A549 (cell line): ENCODE measurements around the gene CARNS1. TPM values are rescaled to one million over a fixed set of nuclear protein-coding genes. Genes with fewer than 3 reads are reported as not detected.

Source experiments
- ATAC-seq, 2 experiments: fragments of 200-7000 bp in 1 of 2; fragments of >200 bp in 1 of 2; cut with Nextera tagmentation in 1 of 2; cut with Tn5 transposase in 1 of 2; 3 replicates each; pipeline versions ENCODE4 v1.8.0 to v1.9.1; 2018 to 2020; ENCODE audit warnings: mild to moderate bottlenecking in 1 of 2, moderate library complexity in 1 of 2
- CTCF ChIA-PET: fragments of 300-600 bp; sonication (Branson Sonifier 250); formaldehyde crosslinking; extraction: SDS; loops from one replicate; lab custom pipeline; 2021; ENCODE audit warnings: antibody characterized with exemption, inconsistent platforms; lab: Yijun Ruan, JAX
- POLR2A ChIA-PET: fragments of 350-600 bp; formaldehyde crosslinking; extraction: SDS; loops from one replicate; lab custom pipeline; 2021; ENCODE audit warnings: antibody characterized with exemption, inconsistent platforms; lab: Yijun Ruan, JAX
- DNase-seq, 2 experiments: peaks; one replicate each; pipeline versions ENCODE4 v3.0.0 to v3.0.0-alpha.2; 2011 to 2016; ENCODE audit warnings: low read depth in 1 of 2, low spot score in 1 of 2
- FAIRE-seq: peaks from 2 replicates; lab custom pipeline; 2011; peaks lifted over from hg19 to GRCh38; lab: Jason Lieb, UNC
- H3K27ac ChIP-seq, 2 experiments: fragments of >200 bp; sonication (Bioruptor Twin); formaldehyde crosslinking; 3 replicates each; pipeline ENCODE4 v1.5.1; 2016 to 2017
- H3K4me1 ChIP-seq: fragments of >200 bp; sonication (Bioruptor Twin); formaldehyde crosslinking; 3 replicates; pipeline ENCODE4 v1.6.1; 2016
- H3K4me2 ChIP-seq: fragments of >200 bp; sonication (Bioruptor Twin); formaldehyde crosslinking; 3 replicates; pipeline ENCODE4 v1.6.1; 2016
- H3K4me3 ChIP-seq: fragments of >200 bp; sonication (Bioruptor Twin); formaldehyde crosslinking; 3 replicates; pipeline ENCODE4 v1.5.1; 2016
- H3K9me3 ChIP-seq: fragments of >200 bp; sonication (Bioruptor Twin); formaldehyde crosslinking; 3 replicates; pipeline ENCODE4 v1.6.1; 2016
- CBX8 ChIP-seq: fragments of 200-600 bp; sonication (generic); IDR thresholded peaks from 2 replicates; pipeline ENCODE4 v1.6.1; 2016
- CEBPB ChIP-seq, 2 experiments: fragments of >200 bp in 1 of 2; sonication (Bioruptor Twin) in 1 of 2; formaldehyde crosslinking in 1 of 2; IDR thresholded peaks; 2 replicates each; pipeline ENCODE4 v1.6.1; 2012 to 2016
- CHD4 ChIP-seq: fragments of 200-600 bp; sonication (generic); IDR thresholded peaks from 2 replicates; pipeline ENCODE4 v1.6.1; 2016; ENCODE audit warnings: antibody characterized with exemption, mild to moderate bottlenecking, borderline replicate concordance
- EP300 ChIP-seq, 2 experiments: fragments of >200 bp; sonication (Bioruptor Twin); formaldehyde crosslinking; IDR thresholded peaks; 2 replicates in 1 of 2; 3 replicates in 1 of 2; pipeline ENCODE4 v1.6.1; 2016 to 2017
- HDAC2 ChIP-seq: fragments of 200-600 bp; sonication (generic); IDR thresholded peaks from 2 replicates; pipeline ENCODE4 v1.6.1; 2016
- JUN ChIP-seq, 2 experiments: fragments of >200 bp; sonication (Bioruptor Twin); formaldehyde crosslinking; IDR thresholded peaks; 2 replicates in 1 of 2; 3 replicates in 1 of 2; pipeline ENCODE4 v1.6.1; 2016 to 2017
- MAFK ChIP-seq: fragments of 450-650 bp; IDR thresholded peaks from 2 replicates; pipeline ENCODE4 v1.6.1; 2014; ENCODE audit not compliant: partially characterized antibody
- MYC ChIP-seq: IDR thresholded peaks from 2 replicates; pipeline ENCODE4 v1.6.1; 2012; ENCODE audit warnings: mild to moderate bottlenecking, inconsistent platforms, low read length, improper control_type of control experiment, borderline replicate concordance
- NFE2L2 ChIP-seq: fragments of 150-350 bp; conservative IDR thresholded peaks from 2 replicates; pipeline ENCODE4 v1.6.1; 2014; ENCODE audit warnings: low read length
- PHF8 ChIP-seq: fragments of 200-600 bp; sonication (generic); IDR thresholded peaks from 2 replicates; pipeline ENCODE4 v1.6.1; 2016; ENCODE audit warnings: low read depth, mild to moderate bottlenecking, antibody characterized with exemption, moderate library complexity, borderline replicate concordance
- POLR2AphosphoS2 ChIP-seq: conservative IDR thresholded peaks from 2 replicates; pipeline ENCODE4 v1.6.1; 2012; ENCODE audit warnings: low read length, improper control_type of control experiment, inconsistent platforms
- RAD21 ChIP-seq, 2 experiments: fragments of >200 bp in 1 of 2; sonication (Bioruptor Twin) in 1 of 2; formaldehyde crosslinking in 1 of 2; IDR thresholded peaks in 1 of 2; conservative IDR thresholded peaks in 1 of 2; 2 replicates in 1 of 2; 3 replicates in 1 of 2; pipeline ENCODE4 v1.6.1; 2012 to 2018; ENCODE audit warnings: inconsistent platforms in 1 of 2
- RCOR1 ChIP-seq: fragments of 150-350 bp; IDR thresholded peaks from 2 replicates; pipeline ENCODE4 v1.6.1; 2014; ENCODE audit warnings: antibody characterized with exemption, low read length, low read depth
- RFX5 ChIP-seq: fragments of 450-650 bp; IDR thresholded peaks from 2 replicates; pipeline ENCODE4 v1.7.1; 2014; ENCODE audit warnings: antibody characterized with exemption, mild to moderate bottlenecking, moderate library complexity
- ZNF302 ChIP-seq: fragments of 250-450 bp; sonication (Bioruptor Pico); IDR thresholded peaks from 2 replicates; pipeline ENCODE4 v1.9.0; 2021; ENCODE audit warnings: inconsistent platforms, mild to moderate bottlenecking, moderate library complexity
- WGBS: methylation state at CpG from one replicate; pipeline ENCODE4 v1.1.6; 2017; ENCODE audit errors: missing lambda C conversion rate; 5-methylcytosine and 5-hydroxymethylcytosine counted together
- polyA plus RNA-seq, 4 experiments: library from polyadenylated mRNA; depleted of rRNA in 3 of 4; stranded (reverse); fragments of >200 nt; fragmentation: RNase III in 1 of 4; extraction: RNeasy Plus Mini Kit Qiagen cat#74134 plus additional on column Dnase treatment in 1 of 4; gene quantifications; 2 replicates in 3 of 4; 3 replicates in 1 of 4; pipeline ENCODE4 v1.2.3, GENCODE V29; 2011 to 2017
- TF ChIP-seq, protein P1 (sequence below): IDR thresholded peaks from 2 replicates; pipeline ENCODE4 v1.6.1; 2012
- TF ChIP-seq, protein P2 (sequence below): fragments of >200 bp; sonication (Bioruptor Twin); formaldehyde crosslinking; IDR thresholded peaks from 3 replicates; pipeline ENCODE4 v1.5.1; 2016
- TF ChIP-seq, protein P3 (sequence below): fragments of 200-600 bp; sonication (generic); IDR thresholded peaks from 2 replicates; pipeline ENCODE4 v1.6.1; 2016; ENCODE audit warnings: antibody characterized with exemption, mild to moderate bottlenecking, moderate library complexity
- TF ChIP-seq, protein P4 (sequence below): IDR thresholded peaks from 2 replicates; pipeline ENCODE4 v1.6.1; 2012; ENCODE audit warnings: low read depth, borderline replicate concordance

The CARNS1 gene
- polyA plus RNA-seq, 2 of the 4 experiments (the other 2 are of a cell fraction) = 0.08 to 0.10 TPM

DNA sequence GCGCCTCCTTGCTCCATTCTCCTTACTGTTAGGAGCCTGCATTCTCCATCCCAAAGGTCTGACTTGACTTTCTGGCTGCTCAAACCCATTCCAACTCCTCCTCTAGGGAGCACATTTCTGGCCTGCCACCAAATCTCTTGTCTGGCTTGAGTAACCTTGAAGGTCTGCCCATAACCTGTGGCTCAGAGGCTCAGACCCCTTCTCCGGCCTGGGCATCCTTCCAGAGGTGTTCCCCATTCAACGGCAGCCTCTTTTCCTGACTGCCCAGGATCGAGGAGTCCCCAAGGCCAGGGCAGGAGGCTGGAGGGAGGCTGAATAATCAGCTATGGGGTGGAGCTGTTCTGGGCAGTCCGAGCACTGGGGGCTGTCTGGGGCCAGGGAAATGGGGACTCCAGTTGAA is 21.5 kb upstream of the CARNS1 start:
- TF ChIP-seq, protein P1, sequence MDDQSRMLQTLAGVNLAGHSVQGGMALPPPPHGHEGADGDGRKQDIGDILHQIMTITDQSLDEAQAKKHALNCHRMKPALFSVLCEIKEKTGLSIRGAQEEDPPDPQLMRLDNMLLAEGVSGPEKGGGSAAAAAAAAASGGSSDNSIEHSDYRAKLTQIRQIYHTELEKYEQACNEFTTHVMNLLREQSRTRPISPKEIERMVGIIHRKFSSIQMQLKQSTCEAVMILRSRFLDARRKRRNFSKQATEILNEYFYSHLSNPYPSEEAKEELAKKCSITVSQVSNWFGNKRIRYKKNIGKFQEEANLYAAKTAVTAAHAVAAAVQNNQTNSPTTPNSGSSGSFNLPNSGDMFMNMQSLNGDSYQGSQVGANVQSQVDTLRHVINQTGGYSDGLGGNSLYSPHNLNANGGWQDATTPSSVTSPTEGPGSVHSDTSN = no peak
- TF ChIP-seq CEBPB (IDR thresholded peaks at IDR 0.05) (no peak), RFX5 (no peak), ZNF302 (CRISPR knock-in tag) (no peak)
- TF ChIP-seq, protein P2, sequence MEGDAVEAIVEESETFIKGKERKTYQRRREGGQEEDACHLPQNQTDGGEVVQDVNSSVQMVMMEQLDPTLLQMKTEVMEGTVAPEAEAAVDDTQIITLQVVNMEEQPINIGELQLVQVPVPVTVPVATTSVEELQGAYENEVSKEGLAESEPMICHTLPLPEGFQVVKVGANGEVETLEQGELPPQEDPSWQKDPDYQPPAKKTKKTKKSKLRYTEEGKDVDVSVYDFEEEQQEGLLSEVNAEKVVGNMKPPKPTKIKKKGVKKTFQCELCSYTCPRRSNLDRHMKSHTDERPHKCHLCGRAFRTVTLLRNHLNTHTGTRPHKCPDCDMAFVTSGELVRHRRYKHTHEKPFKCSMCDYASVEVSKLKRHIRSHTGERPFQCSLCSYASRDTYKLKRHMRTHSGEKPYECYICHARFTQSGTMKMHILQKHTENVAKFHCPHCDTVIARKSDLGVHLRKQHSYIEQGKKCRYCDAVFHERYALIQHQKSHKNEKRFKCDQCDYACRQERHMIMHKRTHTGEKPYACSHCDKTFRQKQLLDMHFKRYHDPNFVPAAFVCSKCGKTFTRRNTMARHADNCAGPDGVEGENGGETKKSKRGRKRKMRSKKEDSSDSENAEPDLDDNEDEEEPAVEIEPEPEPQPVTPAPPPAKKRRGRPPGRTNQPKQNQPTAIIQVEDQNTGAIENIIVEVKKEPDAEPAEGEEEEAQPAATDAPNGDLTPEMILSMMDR = no peak
- DNase-seq (no peak), ATAC-seq (no peak), FAIRE-seq (no peak)
- POLR2A ChIA-PET = no interaction called here
- no peak overlapping the region for H3K4me3 ChIP-seq
- 90% methylated on average over 3 of the region's 5 CpGs for WGBS
- H3K4me1 ChIP-seq = peaks cover 11% of the 10 kb centered on the region; the same call in 2 of the 3 replicates
- no peak overlapping the region for H3K27ac ChIP-seq
- no peaks in the 10 kb centered on the region for H3K9me3 ChIP-seq
- no peak overlapping the region for H3K4me2 ChIP-seq
- CTCF ChIA-PET = interaction anchor here (0.7 to 46.2 kb wide), 8 partner anchors 11 to 132 kb away, joined by 3 to 1913 read pairs (median 4); partner anchors contain the start of genes CLCF1, POLD4 and RAD9A

DNA sequence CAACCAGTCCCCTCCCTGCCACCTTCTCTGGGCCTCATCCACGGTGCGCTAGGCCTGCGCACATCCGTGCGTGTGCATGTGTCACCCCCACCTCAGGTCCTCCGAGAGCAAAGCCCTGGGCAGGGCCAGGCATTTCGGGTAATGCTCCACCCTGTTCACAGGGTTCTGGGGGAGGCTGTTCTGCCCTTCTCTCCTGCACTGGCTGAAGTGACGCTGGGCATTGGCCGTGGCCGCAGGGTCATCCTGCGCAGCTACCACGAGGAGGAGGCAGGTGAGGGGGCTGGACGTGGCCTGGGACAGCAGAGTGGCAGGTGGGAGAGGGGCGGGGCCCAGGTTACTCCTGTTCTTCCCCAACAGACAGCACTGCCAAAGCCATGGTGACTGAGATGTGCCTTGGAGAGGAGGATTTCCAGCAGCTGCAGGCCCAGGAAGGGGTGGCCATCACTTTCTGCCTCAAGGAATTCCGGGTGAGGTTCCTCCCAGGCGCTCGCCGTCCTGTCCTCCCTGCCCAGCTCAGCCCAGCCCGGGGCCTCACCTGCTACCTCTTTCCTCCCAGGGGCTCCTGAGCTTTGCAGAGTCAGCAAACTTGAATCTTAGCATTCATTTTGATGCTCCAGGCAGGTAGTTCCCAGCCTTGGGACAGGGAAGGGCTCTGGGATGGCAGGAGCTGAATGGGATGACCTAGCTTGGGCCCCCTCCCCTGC is 19.8 kb upstream of the CARNS1 start:
- Histone ChIP-seq H3K4me1 (peaks cover 16% of the 10 kb centered on the region), H3K4me2 (no peak overlapping the region), H3K9me3 (no peaks in the 10 kb centered on the region), H3K27ac (no peak overlapping the region), H3K4me3 (no peak overlapping the region)
- POLR2A ChIA-PET = no interaction called here
- no peak for FAIRE-seq
- WGBS = 90% methylated on average over 19 of the region's 19 CpGs
- no peak for DNase-seq
- TF ChIP-seq PHF8 (no peak), CHD4 (no peak), HDAC2 (no peak), MAFK (peak; percentile 87), RAD21 (conservative IDR thresholded peaks at IDR 0.05 in 1 of 2, IDR thresholded peaks at IDR 0.05 in 1 of 2) (no peak), NFE2L2 (no peak)
- TF ChIP-seq, protein P3, sequence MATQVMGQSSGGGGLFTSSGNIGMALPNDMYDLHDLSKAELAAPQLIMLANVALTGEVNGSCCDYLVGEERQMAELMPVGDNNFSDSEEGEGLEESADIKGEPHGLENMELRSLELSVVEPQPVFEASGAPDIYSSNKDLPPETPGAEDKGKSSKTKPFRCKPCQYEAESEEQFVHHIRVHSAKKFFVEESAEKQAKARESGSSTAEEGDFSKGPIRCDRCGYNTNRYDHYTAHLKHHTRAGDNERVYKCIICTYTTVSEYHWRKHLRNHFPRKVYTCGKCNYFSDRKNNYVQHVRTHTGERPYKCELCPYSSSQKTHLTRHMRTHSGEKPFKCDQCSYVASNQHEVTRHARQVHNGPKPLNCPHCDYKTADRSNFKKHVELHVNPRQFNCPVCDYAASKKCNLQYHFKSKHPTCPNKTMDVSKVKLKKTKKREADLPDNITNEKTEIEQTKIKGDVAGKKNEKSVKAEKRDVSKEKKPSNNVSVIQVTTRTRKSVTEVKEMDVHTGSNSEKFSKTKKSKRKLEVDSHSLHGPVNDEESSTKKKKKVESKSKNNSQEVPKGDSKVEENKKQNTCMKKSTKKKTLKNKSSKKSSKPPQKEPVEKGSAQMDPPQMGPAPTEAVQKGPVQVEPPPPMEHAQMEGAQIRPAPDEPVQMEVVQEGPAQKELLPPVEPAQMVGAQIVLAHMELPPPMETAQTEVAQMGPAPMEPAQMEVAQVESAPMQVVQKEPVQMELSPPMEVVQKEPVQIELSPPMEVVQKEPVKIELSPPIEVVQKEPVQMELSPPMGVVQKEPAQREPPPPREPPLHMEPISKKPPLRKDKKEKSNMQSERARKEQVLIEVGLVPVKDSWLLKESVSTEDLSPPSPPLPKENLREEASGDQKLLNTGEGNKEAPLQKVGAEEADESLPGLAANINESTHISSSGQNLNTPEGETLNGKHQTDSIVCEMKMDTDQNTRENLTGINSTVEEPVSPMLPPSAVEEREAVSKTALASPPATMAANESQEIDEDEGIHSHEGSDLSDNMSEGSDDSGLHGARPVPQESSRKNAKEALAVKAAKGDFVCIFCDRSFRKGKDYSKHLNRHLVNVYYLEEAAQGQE = no peak
- ATAC-seq = no peak
- CTCF ChIA-PET = interaction anchor here (27.6 to 46.2 kb wide), 2 partner anchors 15 to 37 kb away, joined by 626 to 1913 read pairs; partner anchors contain the start of genes CLCF1, POLD4 and RAD9A

DNA sequence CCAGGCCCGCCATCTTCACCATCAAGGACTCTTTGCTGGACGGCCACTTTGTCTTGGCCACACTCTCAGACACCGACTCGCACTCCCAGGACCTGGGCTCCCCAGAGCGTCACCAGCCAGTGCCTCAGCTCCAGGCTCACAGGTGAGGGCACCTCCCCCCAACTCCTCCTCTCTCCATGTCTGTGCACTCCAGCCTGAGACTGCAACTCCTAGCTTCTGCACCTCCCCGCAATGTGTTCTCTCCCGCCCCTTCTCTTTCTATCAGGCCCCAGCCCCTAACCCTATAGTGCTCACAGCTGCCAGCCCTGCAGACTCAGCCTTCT is 19.3 kb upstream of the CARNS1 start:
- ChIA-PET CTCF (interaction anchor here (27.6 to 46.2 kb wide), 2 partner anchors 15 to 38 kb away, joined by 626 to 1913 read pairs; partner anchors contain the start of genes CLCF1, POLD4 and RAD9A), POLR2A (interaction anchor here (0.5 kb wide), 1 partner anchor 34 kb away, joined by 3 read pairs; no protein-coding TSS in a partner anchor)
- H3K4me3 ChIP-seq = no peak overlapping the region
- TF ChIP-seq POLR2AphosphoS2 (no peak), EP300 (IDR thresholded peaks at IDR 0.05) (no peak), RCOR1 (no peak), CBX8 (no peak), JUN (IDR thresholded peaks at IDR 0.05) (no peak), CEBPB (IDR thresholded peaks at IDR 0.05) (no peak), MYC (no peak)
- TF ChIP-seq, protein P4, sequence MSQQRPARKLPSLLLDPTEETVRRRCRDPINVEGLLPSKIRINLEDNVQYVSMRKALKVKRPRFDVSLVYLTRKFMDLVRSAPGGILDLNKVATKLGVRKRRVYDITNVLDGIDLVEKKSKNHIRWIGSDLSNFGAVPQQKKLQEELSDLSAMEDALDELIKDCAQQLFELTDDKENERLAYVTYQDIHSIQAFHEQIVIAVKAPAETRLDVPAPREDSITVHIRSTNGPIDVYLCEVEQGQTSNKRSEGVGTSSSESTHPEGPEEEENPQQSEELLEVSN = no peak
- H3K27ac ChIP-seq = no peak overlapping the region
- peaks cover 14% of the 10 kb centered on the region for H3K4me1 ChIP-seq
- H3K9me3 ChIP-seq = no peaks in the 10 kb centered on the region
- WGBS = 97% methylated on average over 7 of the region's 7 CpGs
- ATAC-seq (no peak), FAIRE-seq (no peak), DNase-seq (no peak)
- no peak overlapping the region for H3K4me2 ChIP-seq
